Hepatocyte (in vitro differentiated cells): Measurements from ENCODE around the gene NIPAL3. TPM values are rescaled to one million over a fixed set of nuclear protein-coding genes. Genes with fewer than 3 reads are reported as not detected.

Experiments used
- DNase-seq: peaks from one replicate; pipeline ENCODE4 v3.0.0-alpha.2; 2016; ENCODE audit warnings: low spot score
- H2AFZ ChIP-seq: fragments of 200-600 bp; sonication (generic); 2 replicates; pipeline ENCODE4 v1.6.0; 2016; ENCODE audit warnings: antibody characterized with exemption, mild to moderate bottlenecking
- H3K27ac ChIP-seq: fragments of 200-600 bp; sonication (generic); 2 replicates; pipeline ENCODE4 v1.5.1; 2016; ENCODE audit warnings: mild to moderate bottlenecking
- H3K27me3 ChIP-seq: fragments of 200-600 bp; sonication (generic); 2 replicates; pipeline ENCODE4 v1.6.1; 2016
- H3K36me3 ChIP-seq: fragments of 200-600 bp; sonication (generic); replicated peaks from 2 replicates; pipeline ENCODE4 v1.5.1; 2016; ENCODE audit warnings: low read depth; ENCODE audit not compliant: insufficient read depth
- H3K4me1 ChIP-seq: fragments of 200-600 bp; sonication (generic); 2 replicates; pipeline ENCODE4 v1.5.1; 2016; ENCODE audit warnings: mild to moderate bottlenecking, moderate library complexity; ENCODE audit not compliant: insufficient read depth
- H3K4me2 ChIP-seq: fragments of 200-600 bp; sonication (generic); 2 replicates; pipeline ENCODE4 v1.6.0; 2016
- H3K4me3 ChIP-seq: fragments of 200-600 bp; sonication (generic); 2 replicates; pipeline ENCODE4 v1.5.1; 2016; ENCODE audit warnings: mild to moderate bottlenecking
- H3K79me2 ChIP-seq: fragments of 200-600 bp; sonication (generic); 2 replicates; pipeline ENCODE4 v1.6.0; 2017; ENCODE audit warnings: mild to moderate bottlenecking
- H3K9me2 ChIP-seq: fragments of 200-600 bp; sonication (generic); replicated peaks from 2 replicates; pipeline ENCODE4 v1.6.0; 2017; ENCODE audit warnings: mild to moderate bottlenecking; ENCODE audit not compliant: insufficient read depth
- H3K9me3 ChIP-seq: fragments of 200-600 bp; sonication (generic); 2 replicates; pipeline ENCODE4 v1.5.1; 2016; ENCODE audit warnings: low read depth, mild to moderate bottlenecking
- H4K20me1 ChIP-seq: fragments of 200-600 bp; sonication (generic); 2 replicates; pipeline ENCODE4 v1.6.0; 2016; ENCODE audit warnings: mild to moderate bottlenecking; ENCODE audit not compliant: insufficient read depth, poor library complexity, severe bottlenecking
- CTCF ChIP-seq: fragments of 200-600 bp; sonication (generic); IDR thresholded peaks from 2 replicates; pipeline ENCODE4 v1.5.1; 2016; ENCODE audit warnings: antibody characterized with exemption, mild to moderate bottlenecking; ENCODE audit not compliant: poor library complexity
- EZH2 ChIP-seq: fragments of 200-600 bp; sonication (generic); IDR thresholded peaks from 2 replicates; pipeline ENCODE4 v1.6.1; 2016; ENCODE audit warnings: antibody characterized with exemption, mild to moderate bottlenecking, borderline replicate concordance
- EZH2phosphoT487 ChIP-seq: fragments of 200-600 bp; sonication (generic); IDR thresholded peaks from one replicate; pipeline ENCODE4 v1.6.1; 2018; ENCODE audit warnings: antibody characterized with exemption, mild to moderate bottlenecking, low read depth, moderate library complexity; ENCODE audit not compliant: unreplicated experiment, severe bottlenecking
- WGBS: methylation state at CpG from one replicate; pipeline ENCODE4 v1.1.6; 2016; ENCODE audit warnings: low lambda C conversion rate; ENCODE audit errors: missing lambda C conversion rate; 5-methylcytosine and 5-hydroxymethylcytosine counted together
- polyA plus RNA-seq: library from polyadenylated mRNA; unstranded; fragments of >200 nt; fragmentation: Nextera tagmentation; extraction: Ambion mirVana; gene quantifications from 2 replicates; pipeline ENCODE4 v1.2.1, GENCODE V29; 2016
- total RNA-seq: library from RNA; depleted of rRNA; stranded (reverse); fragments of >200 nt; gene quantifications from 2 replicates; pipeline ENCODE4 v1.2.3, GENCODE V29; 2014

The NIPAL3 gene
- total and polyA plus RNA-seq, 2 experiments from 2014 or later, result 26.6 to 27.3 TPM

DNA sequence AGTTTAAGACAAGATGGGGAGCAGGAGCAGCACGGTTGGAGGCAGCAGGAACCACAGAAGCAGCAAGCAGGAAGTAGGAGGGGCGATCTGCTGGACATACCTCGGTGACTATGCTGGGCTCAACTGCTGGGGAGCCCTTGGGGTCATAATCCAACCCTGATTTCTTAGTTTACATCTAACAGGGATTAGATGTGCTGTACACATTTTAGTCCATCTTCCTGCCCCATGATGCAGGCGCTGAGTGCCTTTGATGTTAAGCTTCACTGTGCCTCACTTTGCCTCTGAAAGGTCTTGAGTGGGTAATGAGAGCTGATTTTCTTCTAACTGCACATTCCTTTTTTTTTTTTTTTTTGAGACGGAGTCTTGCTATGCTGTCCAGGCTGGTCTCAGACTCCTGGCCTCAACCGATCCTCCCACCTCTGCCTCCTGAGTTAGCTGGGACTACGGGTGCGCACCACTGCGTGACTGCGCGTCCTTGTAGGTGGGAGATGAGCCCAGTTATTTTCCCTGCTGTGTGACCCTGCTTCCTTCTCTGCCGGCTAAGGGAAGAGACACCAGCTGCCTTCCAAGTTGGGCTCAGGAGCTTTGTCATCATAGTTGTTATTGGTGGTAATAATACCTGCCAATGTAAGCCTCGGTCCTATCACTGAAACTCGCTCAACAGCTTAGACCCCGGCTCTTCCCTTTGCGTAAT lies 85.9 kb downstream of the NIPAL3 start:
- peaks cover 13% of the 10 kb centered on the region for H3K79me2 ChIP-seq
- no peaks in the 10 kb centered on the region for H3K27me3 ChIP-seq
- no peaks in the 10 kb centered on the region for H3K36me3 ChIP-seq
- WGBS, result 62% methylated on average over 16 of the region's 16 CpGs
- no peaks in the 10 kb centered on the region for H4K20me1 ChIP-seq
- no peaks in the 10 kb centered on the region for H3K9me3 ChIP-seq
- TF ChIP-seq EZH2phosphoT487 (no peak), EZH2 (no peak), CTCF (no peak)
- peak overlapping the region; percentile 94 for H3K27ac ChIP-seq
- peak overlapping the region; percentile 46 for H3K4me3 ChIP-seq
- DNase-seq, result peak; percentile 36
- peak overlapping the region; percentile 80 for H2AFZ ChIP-seq
- H3K4me1 ChIP-seq, result no peaks in the 10 kb centered on the region
- H3K4me2 ChIP-seq, result peak overlapping the region; percentile 93
- H3K9me2 ChIP-seq, result no peaks in the 10 kb centered on the region

GRCh38 chr1:24502065-24502708 lies 86.6 kb downstream of the NIPAL3 start:
- H3K4me1 ChIP-seq, result no peaks in the 10 kb centered on the region
- no peaks in the 10 kb centered on the region for H3K27me3 ChIP-seq
- TF ChIP-seq CTCF (no peak), EZH2 (no peak), EZH2phosphoT487 (no peak)
- DNase-seq, result peak; percentile 93
- peak overlapping the region; percentile 46 for H3K4me3 ChIP-seq
- H3K79me2 ChIP-seq, result peaks cover 16% of the 10 kb centered on the region
- peak overlapping the region; percentile 93 for H3K4me2 ChIP-seq
- H3K9me2 ChIP-seq, result no peaks in the 10 kb centered on the region
- no peaks in the 10 kb centered on the region for H4K20me1 ChIP-seq
- H3K36me3 ChIP-seq, result no peaks in the 10 kb centered on the region
- H2AFZ ChIP-seq, result peak overlapping the region; percentile 80
- no peaks in the 10 kb centered on the region for H3K9me3 ChIP-seq
- WGBS, result 1% methylated on average over 33 of the region's 39 CpGs
- H3K27ac ChIP-seq, result peak overlapping the region; percentile 94

GRCh38 chr1:24502709-24503058 lies 87.1 kb downstream of the NIPAL3 start, which contains the start of gene RCAN3:
Gene RCAN3 (plus strand): TSS chr1:24502836. CDS start chr1:24514373, 11,537 bp downstream.
- Histone ChIP-seq H3K36me3 (no peaks in the 10 kb centered on the region), H2AFZ (peak within 1 kb of the TSS; percentile 85), H3K9me3 (no peaks in the 10 kb centered on the region), H3K4me1 (no peaks in the 10 kb centered on the region), H3K9me2 (no peaks in the 10 kb centered on the region), H3K4me3 (peak within 1 kb of the TSS; percentile 46), H4K20me1 (no peaks in the 10 kb centered on the region), H3K79me2 (peaks cover 21% of the 10 kb centered on the region), H3K27me3 (no peaks in the 10 kb centered on the region), H3K27ac (peak within 1 kb of the TSS; percentile 94), H3K4me2 (peak within 1 kb of the TSS; percentile 93)
- peak; percentile 95 for DNase-seq
- TF ChIP-seq CTCF, result no peak
- TF ChIP-seq EZH2phosphoT487, result no peak
- no peak for TF ChIP-seq EZH2
- under 1% methylated on average over 19 of the region's 53 CpGs for WGBS
